Measurements from ENCODE around the gene CCDC89. TPM values are rescaled to one million over a fixed set of nuclear protein-coding genes. Genes with fewer than 3 reads are reported as not detected.

The CCDC89 gene
- total and polyA plus RNA-seq, 2 of the 4 experiments (the other 2 are of a cell fraction), result 4.0 to 7.9 TPM

GRCh38 chr11:85732965-85733364 is 47.0 kb upstream of the CCDC89 start:
- Histone ChIP-seq H3K23ac (ENCODE audit: low read depth, low read length) (no peak overlapping the region), H4K5ac (ENCODE audit: low read depth, low read length) (no peak overlapping the region), H3K4me3 (ENCODE audit: insufficient read depth, low read depth, low read length) (no peak overlapping the region), H3K9me3 (ENCODE audit: control insufficient read depth, insufficient read depth, low read length) (no peaks in the 10 kb centered on the region), H3K4me1 (ENCODE audit: control insufficient read depth, insufficient read depth, low read length) (peaks cover 4% of the 10 kb centered on the region; the same call in 1 of the 2 replicates), H3K18ac (ENCODE audit: low read depth, low read length) (no peak overlapping the region), H2AFZ (replicated peaks; ENCODE audit: low read length, poor library complexity) (no peak overlapping the region), H3K36me3 (ENCODE audit: control insufficient read depth, insufficient read depth, low read length) (peaks cover 4% of the 10 kb centered on the region; the same call in 1 of the 2 replicates), H4K8ac (ENCODE audit: low read depth in 2 of 2, low read length in 2 of 2) (no peak overlapping the region), H4K91ac (ENCODE audit: insufficient read depth, low read depth, low read length) (no peak overlapping the region), H2BK20ac (ENCODE audit: low read depth, low read length) (no peak overlapping the region), H3K4ac (ENCODE audit: low read depth, low read length) (no peak overlapping the region), H2AK5ac (ENCODE audit: low read depth, low read length) (no peak overlapping the region), H3K79me1 (ENCODE audit: low read depth in 1 of 2, low read length in 2 of 2) (no peaks in the 10 kb centered on the region), H3K9ac (ENCODE audit: low read depth, low read length) (no peak overlapping the region), H2BK120ac (ENCODE audit: low read depth, low read length) (no peak overlapping the region), H3K27me3 (ENCODE audit: control insufficient read depth, insufficient read depth, low read length) (no peaks in the 10 kb centered on the region), H2AK9ac (replicated peaks; ENCODE audit: low read depth, low read length, poor library complexity) (no peak overlapping the region), H3K56ac (ENCODE audit: extremely low read depth, insufficient read depth, low read length) (no peak overlapping the region), H4K20me1 (ENCODE audit: insufficient read depth, low read length) (no peaks in the 10 kb centered on the region), H2BK5ac (ENCODE audit: low read depth, low read length, poor library complexity, severe bottlenecking) (no peak overlapping the region), H3K4me2 (ENCODE audit: low read depth, low read length) (no peak overlapping the region), H3K14ac (replicated peaks; ENCODE audit: low read depth, low read length) (no peak overlapping the region), H3K9me1 (ENCODE audit: insufficient read depth, low read length) (peaks cover 3% of the 10 kb centered on the region), H2BK15ac (ENCODE audit: low read depth, low read length) (no peak overlapping the region), H3K27ac (ENCODE audit: insufficient read depth, low read length) (no peak overlapping the region)
- CTCF ChIA-PET, result no interaction called here
- dilution Hi-C loops (cut with HindIII; ENCODE audit: low sequenced_read_pairs, unreplicated experiment) (no loop called here), intact Hi-C loops (cut with micrococcal nuclease) (no loop called here), in situ Hi-C loops (cut with MboI; ENCODE audit: low sequenced_read_pairs) (no loop called here)
- no peak for DNase-seq
- TF ChIP-seq CHD1 (IDR thresholded peaks at IDR 0.05; ENCODE audit: low read depth, low read length) (no peak), SMC3 (IDR thresholded peaks at IDR 0.05; ENCODE audit: low read depth, low read length) (no peak), FOS (IDR thresholded peaks at IDR 0.05; ENCODE audit: low read depth, low read length) (no peak), USF2 (IDR thresholded peaks at IDR 0.05; ENCODE audit: low read depth, low read length) (no peak), RCOR1 (IDR thresholded peaks at IDR 0.05; ENCODE audit: insufficient replicate concordance, low read length) (no peak), NFE2L2 (IDR thresholded peaks at IDR 0.05; ENCODE audit: low read depth, low read length) (no peak), MXI1 (IDR thresholded peaks at IDR 0.05; ENCODE audit: borderline replicate concordance, low read depth, low read length) (no peak), POLR2A (IDR thresholded peaks at IDR 0.05; ENCODE audit: low read depth, low read length) (no peak), RFX5 (IDR thresholded peaks at IDR 0.05; ENCODE audit: low read depth, low read length) (no peak), RAD21 (IDR thresholded peaks at IDR 0.05; ENCODE audit: low read length) (no peak)
- no TSS peak for BruUV-seq (replicated peaks)
- POLR2A ChIA-PET (ENCODE audit: unreplicated experiment), result no interaction called here
- no peak for ATAC-seq (ENCODE audit: low read depth)

All from IMR-90 (cell line).